OCI-LY7 (cell line): ENCODE data around the gene RGN.

ENCODE experiments used
- EZH2phosphoT487 ChIP-seq: fragments of 200-600 bp; sonication (generic); IDR thresholded peaks from 2 replicates; pipeline ENCODE4 v1.6.1; 2018; ENCODE audit warnings: low read depth, borderline replicate concordance, mild to moderate bottlenecking, mixed run types, antibody characterized with exemption, low read length, moderate library complexity, mixed read lengths
- TF ChIP-seq, protein P1 (sequence below): fragments of 200-600 bp; sonication (generic); conservative IDR thresholded peaks from 2 replicates; pipeline ENCODE4 v1.5.1; 2014; ENCODE audit warnings: mild to moderate bottlenecking, antibody characterized with exemption, low read length, moderate library complexity, mixed read lengths

DNA sequence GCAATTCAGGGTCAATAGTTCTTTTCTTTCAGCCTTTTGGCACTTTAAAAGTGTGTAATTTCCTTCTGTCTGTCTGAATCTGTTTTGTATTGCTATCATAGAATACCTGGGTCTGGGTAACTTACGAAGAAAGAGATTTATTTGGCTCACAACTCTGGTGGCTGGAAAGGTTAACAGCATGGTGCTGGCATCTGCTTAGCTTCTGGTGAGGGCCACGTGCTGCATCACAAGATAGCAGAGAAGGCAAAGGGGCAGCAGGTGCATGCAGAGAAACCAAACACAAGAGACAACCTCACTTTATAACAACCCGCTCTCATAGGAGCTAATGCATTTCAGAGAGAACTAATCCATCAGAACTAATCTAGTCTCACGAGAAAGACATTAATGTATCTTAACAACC is 18.8 kb downstream of the RGN start:
- TF ChIP-seq, protein P1, sequence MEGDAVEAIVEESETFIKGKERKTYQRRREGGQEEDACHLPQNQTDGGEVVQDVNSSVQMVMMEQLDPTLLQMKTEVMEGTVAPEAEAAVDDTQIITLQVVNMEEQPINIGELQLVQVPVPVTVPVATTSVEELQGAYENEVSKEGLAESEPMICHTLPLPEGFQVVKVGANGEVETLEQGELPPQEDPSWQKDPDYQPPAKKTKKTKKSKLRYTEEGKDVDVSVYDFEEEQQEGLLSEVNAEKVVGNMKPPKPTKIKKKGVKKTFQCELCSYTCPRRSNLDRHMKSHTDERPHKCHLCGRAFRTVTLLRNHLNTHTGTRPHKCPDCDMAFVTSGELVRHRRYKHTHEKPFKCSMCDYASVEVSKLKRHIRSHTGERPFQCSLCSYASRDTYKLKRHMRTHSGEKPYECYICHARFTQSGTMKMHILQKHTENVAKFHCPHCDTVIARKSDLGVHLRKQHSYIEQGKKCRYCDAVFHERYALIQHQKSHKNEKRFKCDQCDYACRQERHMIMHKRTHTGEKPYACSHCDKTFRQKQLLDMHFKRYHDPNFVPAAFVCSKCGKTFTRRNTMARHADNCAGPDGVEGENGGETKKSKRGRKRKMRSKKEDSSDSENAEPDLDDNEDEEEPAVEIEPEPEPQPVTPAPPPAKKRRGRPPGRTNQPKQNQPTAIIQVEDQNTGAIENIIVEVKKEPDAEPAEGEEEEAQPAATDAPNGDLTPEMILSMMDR, result no peak
- no peak for TF ChIP-seq EZH2phosphoT487
